Activated gamma-delta T cell treated with anti-CD3 and anti-CD28 coated beads, Interleukin-2, amount 50 U/mL, for 16 hours (primary cell): ENCODE measurements around the gene ZNF148.
"Not testable (repeated sequence)": the region's sequence is repeated elsewhere in the genome, so short reads cannot be mapped to it uniquely, and the experiment has no call there.

ENCODE experiments used
- DNase-seq: peaks from one replicate; pipeline ENCODE4 v3.0.0-alpha.2; 2020; ENCODE audit warnings: low read depth

The ZNF148 gene

GRCh38 chr3:125374996-125375941 lies at the start of gene ZNF148:
Gene ZNF148, minus strand, starts transcription at chr3:125375325. Its CDS starts 61,685 bp downstream, at chr3:125313640.
- DNase-seq: peak; percentile 81

GRCh38 chr3:125418306-125418705 lies 43.2 kb upstream of the ZNF148 start:
- DNase-seq: no peak

- DNase-seq: no peak
These were observed 41.1 kb upstream of the ZNF148 start for GRCh38 chr3:125416235-125416634.

GRCh38 chr3:125414669-125415068 lies 39.5 kb upstream of the ZNF148 start:
- DNase-seq: no peak

- DNase-seq: no peak
These were observed 35.8 kb upstream of the ZNF148 start for GRCh38 chr3:125410922-125411321.

- no peak for DNase-seq
These were observed 30.9 kb upstream of the ZNF148 start for GRCh38 chr3:125406070-125406469.

GRCh38 chr3:125405515-125405914 lies 30.4 kb upstream of the ZNF148 start:
- DNase-seq: not testable (repeated sequence)

- no peak for DNase-seq
These were observed 28.7 kb upstream of the ZNF148 start for GRCh38 chr3:125403789-125404188.

- no peak for DNase-seq
These were observed 27.5 kb upstream of the ZNF148 start for GRCh38 chr3:125402639-125403038.

GRCh38 chr3:125401402-125401801 lies 26.3 kb upstream of the ZNF148 start:
- DNase-seq: no peak

GRCh38 chr3:125398952-125399351 lies 23.8 kb upstream of the ZNF148 start:
- no peak for DNase-seq

- no peak for DNase-seq
These were observed 20.0 kb upstream of the ZNF148 start for GRCh38 chr3:125395091-125395490.

- DNase-seq: no peak
These were observed 19.3 kb upstream of the ZNF148 start for GRCh38 chr3:125394406-125394805.

GRCh38 chr3:125389282-125389681 lies 14.2 kb upstream of the ZNF148 start:
- DNase-seq: no peak

GRCh38 chr3:125388369-125388768 lies 13.2 kb upstream of the ZNF148 start:
- DNase-seq: not testable (repeated sequence)

GRCh38 chr3:125386811-125387210 lies 11.7 kb upstream of the ZNF148 start:
- no peak for DNase-seq

GRCh38 chr3:125383744-125384143 lies 8.6 kb upstream of the ZNF148 start:
- DNase-seq: no peak

- no peak for DNase-seq
These were observed 7.2 kb upstream of the ZNF148 start for GRCh38 chr3:125382298-125382697.

- no peak for DNase-seq
These were observed 6.6 kb upstream of the ZNF148 start for GRCh38 chr3:125381743-125382142.

GRCh38 chr3:125381314-125381713 lies 6.2 kb upstream of the ZNF148 start:
- DNase-seq: no peak

- no peak for DNase-seq
These were observed 4.4 kb upstream of the ZNF148 start for GRCh38 chr3:125379483-125379882.

- DNase-seq: no peak
These were observed 3.6 kb upstream of the ZNF148 start for GRCh38 chr3:125378762-125379161.

- no peak for DNase-seq
These were observed 990 bp upstream of the ZNF148 start for GRCh38 chr3:125375950-125376679.
